Activated T-helper 17 cell treated with anti-CD3 and anti-CD28 coated beads, Interleukin-2, amount 50 U/mL, for 72 hours (primary cell): ENCODE data around the gene KCNA10. TPM values are rescaled to one million over a fixed set of nuclear protein-coding genes. Genes with fewer than 3 reads are reported as not detected.

ENCODE experiments used
- ATAC-seq: fragments of 150-1000 bp; cut with Tn5 transposase; replicated peaks from 2 replicates; pipeline ENCODE4 v1.10.0; 2021; ENCODE audit warnings: mild to moderate bottlenecking, moderate library complexity
- H3K27ac Mint-ChIP-seq: one replicate; pipeline ENCODE4 v1.8.0; 2022; ENCODE audit warnings: mixed read lengths
- H3K27me3 Mint-ChIP-seq: one replicate; pipeline ENCODE4 v1.8.0; 2022; ENCODE audit warnings: mixed read lengths
- H3K36me3 Mint-ChIP-seq: one replicate; pipeline ENCODE4 v1.8.0; 2022; ENCODE audit warnings: low read depth, mild to moderate bottlenecking, mixed read lengths
- H3K4me1 Mint-ChIP-seq: one replicate; pipeline ENCODE4 v1.8.0; 2022; ENCODE audit warnings: mixed read lengths
- H3K4me3 Mint-ChIP-seq: one replicate; pipeline ENCODE4 v1.8.0; 2022; ENCODE audit warnings: mild to moderate bottlenecking, mixed read lengths
- H3K9me3 Mint-ChIP-seq: one replicate; pipeline ENCODE4 v1.8.0; 2022; ENCODE audit warnings: mixed read lengths
- total RNA-seq, 2 donors: library from RNA; stranded (reverse); gene quantifications; one replicate each; pipeline ENCODE4 v1.2.3, GENCODE V29; 2022

KCNA10 gene
- total RNA-seq, 2 donors from 2014 or later: not detected

DNA sequence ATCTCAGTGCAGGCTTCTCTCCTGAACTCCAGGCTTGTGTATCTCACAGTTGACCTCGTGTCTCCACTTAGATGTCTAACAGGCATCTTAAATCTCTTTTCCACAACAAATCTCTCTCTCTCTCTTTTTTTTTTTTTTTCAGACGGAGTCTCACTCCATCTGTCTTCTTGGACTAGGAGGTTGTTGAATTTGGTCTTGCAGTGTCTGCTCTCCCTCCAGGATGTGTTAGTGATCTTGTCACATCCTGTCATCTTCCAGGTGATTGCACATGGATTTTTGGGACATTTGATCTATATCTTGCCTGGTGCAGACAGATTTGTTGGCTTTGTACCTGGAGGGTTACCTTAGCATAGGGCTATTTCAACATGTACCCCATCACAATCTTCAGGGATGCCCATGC, 26.5 kb upstream of the KCNA10 start:
- no peak for ATAC-seq
- no peak overlapping the region for H3K4me3 Mint-ChIP-seq
- H3K9me3 Mint-ChIP-seq: no peaks in the 10 kb centered on the region
- H3K27ac Mint-ChIP-seq: no peak overlapping the region
- no peaks in the 10 kb centered on the region for H3K4me1 Mint-ChIP-seq
- H3K36me3 Mint-ChIP-seq: no peaks in the 10 kb centered on the region
- peaks cover 26% of the 10 kb centered on the region for H3K27me3 Mint-ChIP-seq

DNA sequence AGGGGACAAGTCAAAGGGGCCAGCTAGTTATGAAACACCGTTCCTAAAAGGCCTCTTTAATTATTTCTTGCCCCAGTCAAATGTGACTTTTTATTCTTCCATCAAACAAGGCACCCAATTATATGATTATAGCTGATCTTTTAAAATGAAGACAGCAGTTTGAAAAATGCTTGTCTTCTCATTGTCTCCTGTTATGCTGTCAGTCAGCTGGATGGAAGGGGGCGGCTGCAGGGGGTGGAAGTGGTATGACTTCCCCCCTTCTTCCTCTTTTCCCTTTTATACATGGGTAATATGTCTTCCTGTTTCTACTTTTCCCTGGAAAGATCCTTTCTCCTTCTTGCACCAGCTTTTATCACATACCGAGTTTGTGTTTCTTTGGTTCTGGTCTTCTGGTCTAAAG, 25.8 kb upstream of the KCNA10 start:
- Mint-ChIP-seq H3K4me3 (no peak overlapping the region), H3K4me1 (no peaks in the 10 kb centered on the region), H3K9me3 (no peaks in the 10 kb centered on the region), H3K27me3 (peaks cover 25% of the 10 kb centered on the region), H3K27ac (no peak overlapping the region), H3K36me3 (no peaks in the 10 kb centered on the region)
- no peak for ATAC-seq

DNA sequence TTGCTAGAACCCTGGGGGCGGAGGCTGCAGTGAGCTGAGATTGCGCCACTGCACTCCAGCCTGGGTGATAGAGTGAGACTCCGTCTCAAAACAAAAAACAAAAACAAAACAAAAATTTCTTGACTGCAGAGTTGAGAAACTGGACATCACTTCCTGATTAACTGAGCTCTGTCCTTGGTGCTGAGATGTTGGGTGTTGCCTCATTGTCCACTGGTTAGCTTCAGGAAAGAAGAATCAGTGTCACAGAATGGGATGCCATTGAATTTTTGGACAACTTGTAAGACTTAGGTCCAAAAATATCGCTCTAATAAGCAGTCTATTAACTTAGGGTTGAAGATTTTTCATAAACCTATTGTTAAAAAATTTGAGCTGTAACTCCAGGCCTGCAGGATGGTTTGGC, 23.8 kb upstream of the KCNA10 start:
- no peaks in the 10 kb centered on the region for H3K4me1 Mint-ChIP-seq
- no peak overlapping the region for H3K4me3 Mint-ChIP-seq
- H3K27ac Mint-ChIP-seq: no peak overlapping the region
- H3K27me3 Mint-ChIP-seq: peaks cover 18% of the 10 kb centered on the region
- ATAC-seq: no peak
- H3K36me3 Mint-ChIP-seq: no peaks in the 10 kb centered on the region
- H3K9me3 Mint-ChIP-seq: no peaks in the 10 kb centered on the region

DNA sequence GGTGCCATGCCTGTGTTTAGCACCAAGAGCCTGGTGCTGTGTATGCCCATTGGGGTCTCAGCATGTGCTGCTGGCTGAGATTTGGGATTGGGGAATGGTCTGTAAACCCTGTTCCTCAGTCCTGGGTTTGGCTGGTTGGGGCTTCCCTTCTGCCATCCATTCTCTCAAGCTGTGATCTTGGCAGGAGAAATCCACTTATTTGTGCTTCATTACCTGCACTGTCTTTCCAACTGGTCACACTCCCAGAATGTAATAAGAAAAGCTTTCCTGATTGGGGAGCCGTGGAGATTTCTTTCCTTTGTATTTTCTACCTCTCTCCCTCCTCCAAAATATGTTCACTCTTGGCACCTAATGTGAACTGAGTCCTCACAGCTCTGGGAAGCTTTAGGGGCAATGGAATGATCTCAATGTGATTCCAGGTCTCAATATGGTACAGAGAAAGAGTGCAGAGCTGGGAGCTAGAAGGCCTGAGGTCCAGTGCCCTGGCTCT, 23.0 kb upstream of the KCNA10 start:
- no peak overlapping the region for H3K4me3 Mint-ChIP-seq
- H3K4me1 Mint-ChIP-seq: no peaks in the 10 kb centered on the region
- no peaks in the 10 kb centered on the region for H3K36me3 Mint-ChIP-seq
- no peak overlapping the region for H3K27ac Mint-ChIP-seq
- no peaks in the 10 kb centered on the region for H3K9me3 Mint-ChIP-seq
- no peak for ATAC-seq
- H3K27me3 Mint-ChIP-seq: peaks cover 18% of the 10 kb centered on the region

DNA sequence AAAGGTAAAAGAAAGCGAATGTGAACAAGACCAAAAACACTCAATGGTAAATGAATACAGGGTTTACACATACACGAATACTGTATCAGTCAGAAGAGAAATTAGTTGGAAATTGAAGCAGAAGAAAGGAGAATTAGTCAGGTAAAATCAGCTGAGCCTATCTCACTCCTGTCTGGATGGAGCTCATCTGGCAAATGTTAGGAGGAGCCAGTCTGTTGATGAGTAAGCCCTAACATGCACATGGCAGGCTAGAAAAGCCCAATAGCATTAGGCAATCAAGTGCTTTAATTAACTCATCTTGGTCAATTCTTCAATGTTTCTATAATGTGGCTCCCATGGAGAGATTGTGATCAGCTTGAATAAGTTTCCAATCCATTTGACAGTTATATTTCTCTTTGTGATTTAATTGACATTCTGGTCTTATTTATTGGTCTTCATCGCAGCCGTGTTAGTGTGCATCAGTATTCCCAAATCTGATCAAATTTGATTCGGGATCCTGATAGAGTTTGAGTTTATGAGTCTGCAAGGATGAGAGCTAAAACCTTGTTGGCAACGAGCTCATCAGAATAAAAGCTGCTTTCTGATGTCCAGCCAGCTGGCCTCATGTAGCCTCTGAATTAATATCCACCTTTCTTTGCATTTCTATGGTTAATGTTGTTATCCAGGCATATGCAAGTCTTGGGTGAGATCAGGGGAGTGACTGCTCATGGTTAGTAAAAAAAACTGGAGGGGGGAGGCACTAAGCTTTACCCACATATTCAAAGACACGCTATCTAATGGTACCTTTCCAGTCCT, 22.1 kb upstream of the KCNA10 start:
- Mint-ChIP-seq H3K4me3 (no peak overlapping the region), H3K9me3 (no peaks in the 10 kb centered on the region), H3K36me3 (no peaks in the 10 kb centered on the region), H3K27me3 (peaks cover 12% of the 10 kb centered on the region), H3K4me1 (no peaks in the 10 kb centered on the region), H3K27ac (no peak overlapping the region)
- ATAC-seq: no peak

DNA sequence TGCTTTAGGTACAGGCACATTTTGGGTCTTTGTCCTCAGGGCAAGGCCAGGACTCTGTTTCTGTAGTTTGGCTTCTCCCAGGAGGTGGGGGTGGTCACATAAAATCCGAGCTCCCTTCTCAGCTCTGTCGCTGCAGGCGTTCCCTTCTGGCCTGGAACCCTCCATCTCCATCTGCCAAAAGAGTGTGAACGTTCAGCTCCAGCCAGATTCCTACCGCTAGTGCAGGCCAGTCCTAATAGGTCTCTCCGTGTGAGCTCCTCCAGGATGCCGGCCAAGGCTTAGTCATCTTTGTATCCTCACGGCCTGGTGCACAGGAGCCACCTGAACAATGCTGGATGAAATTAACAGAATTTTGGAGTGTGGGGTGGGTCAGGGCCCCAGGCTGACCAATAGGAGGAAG, 19.9 kb upstream of the KCNA10 start:
- Mint-ChIP-seq H3K27me3 (peaks cover 12% of the 10 kb centered on the region), H3K4me3 (no peak overlapping the region), H3K9me3 (no peaks in the 10 kb centered on the region), H3K36me3 (no peaks in the 10 kb centered on the region), H3K27ac (no peak overlapping the region), H3K4me1 (no peaks in the 10 kb centered on the region)
- ATAC-seq: no peak

DNA sequence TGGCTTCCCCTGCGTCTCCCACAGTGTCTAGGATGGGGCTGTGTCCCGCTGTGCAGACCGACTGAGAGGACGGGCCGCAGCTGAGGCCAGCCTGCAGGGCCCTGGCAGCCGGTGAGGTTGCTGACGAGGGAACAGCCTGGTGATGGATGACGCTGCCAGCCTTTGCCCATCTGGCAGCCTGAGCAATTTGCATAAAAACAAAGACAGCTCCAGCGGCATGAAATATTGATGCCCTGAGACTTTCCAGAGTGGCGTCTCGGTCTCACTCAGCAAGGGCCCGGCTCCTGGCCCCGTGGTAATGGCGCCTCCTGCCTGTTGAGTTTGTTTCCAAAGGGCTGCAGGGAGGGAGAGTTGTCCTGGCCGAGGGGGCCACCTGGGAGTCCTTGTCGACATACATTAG, 19.1 kb upstream of the KCNA10 start:
- H3K36me3 Mint-ChIP-seq: no peaks in the 10 kb centered on the region
- H3K4me1 Mint-ChIP-seq: no peaks in the 10 kb centered on the region
- H3K4me3 Mint-ChIP-seq: no peak overlapping the region
- no peak overlapping the region for H3K27ac Mint-ChIP-seq
- peaks cover 15% of the 10 kb centered on the region for H3K27me3 Mint-ChIP-seq
- ATAC-seq: no peak
- H3K9me3 Mint-ChIP-seq: no peaks in the 10 kb centered on the region

DNA sequence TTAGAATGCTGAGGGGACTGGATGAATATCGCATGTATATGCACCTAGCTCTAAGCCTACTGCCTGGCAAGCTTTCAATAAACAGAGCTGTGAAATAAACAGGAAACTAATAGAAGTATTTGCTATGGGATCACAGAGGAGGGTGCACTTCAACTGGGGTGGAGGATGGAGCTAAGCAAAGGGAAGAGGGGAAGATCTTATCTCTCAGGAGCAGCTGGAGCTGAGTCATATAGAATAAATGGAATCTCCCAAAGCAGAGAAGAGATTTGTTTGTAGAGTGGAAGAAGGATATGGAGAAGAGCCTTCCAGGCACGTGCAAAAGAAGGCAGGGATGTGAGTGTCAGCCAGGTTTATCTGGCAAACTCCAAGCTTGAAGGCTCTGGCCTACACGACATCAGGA, 17.0 kb upstream of the KCNA10 start:
- H3K27ac Mint-ChIP-seq: no peak overlapping the region
- no peaks in the 10 kb centered on the region for H3K9me3 Mint-ChIP-seq
- H3K36me3 Mint-ChIP-seq: no peaks in the 10 kb centered on the region
- H3K4me3 Mint-ChIP-seq: no peak overlapping the region
- no peaks in the 10 kb centered on the region for H3K4me1 Mint-ChIP-seq
- no peak for ATAC-seq
- H3K27me3 Mint-ChIP-seq: peaks cover 15% of the 10 kb centered on the region

DNA sequence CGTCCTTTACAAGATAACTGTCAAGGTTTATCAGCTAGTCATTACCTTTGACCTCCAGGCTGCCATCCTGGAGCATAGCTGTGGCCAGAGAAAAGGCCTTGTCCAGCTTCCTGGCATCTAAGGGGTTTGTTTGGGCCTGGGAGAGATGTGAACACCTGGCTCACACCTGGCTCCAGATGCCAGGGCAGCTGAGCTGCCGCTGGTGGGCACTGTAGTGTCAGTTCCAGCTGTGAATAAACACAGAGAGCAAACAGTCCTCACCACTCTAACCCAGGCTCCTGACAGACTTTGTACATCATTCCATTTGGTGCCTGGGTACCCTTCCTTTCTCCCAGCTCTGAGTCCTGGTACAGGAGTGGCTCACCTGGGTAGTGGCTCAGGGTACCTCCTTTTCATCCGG, 14.3 kb upstream of the KCNA10 start:
- Mint-ChIP-seq H3K27me3 (peaks cover 16% of the 10 kb centered on the region), H3K27ac (no peak overlapping the region), H3K9me3 (no peaks in the 10 kb centered on the region), H3K36me3 (no peaks in the 10 kb centered on the region), H3K4me3 (no peak overlapping the region), H3K4me1 (no peaks in the 10 kb centered on the region)
- ATAC-seq: no peak

DNA sequence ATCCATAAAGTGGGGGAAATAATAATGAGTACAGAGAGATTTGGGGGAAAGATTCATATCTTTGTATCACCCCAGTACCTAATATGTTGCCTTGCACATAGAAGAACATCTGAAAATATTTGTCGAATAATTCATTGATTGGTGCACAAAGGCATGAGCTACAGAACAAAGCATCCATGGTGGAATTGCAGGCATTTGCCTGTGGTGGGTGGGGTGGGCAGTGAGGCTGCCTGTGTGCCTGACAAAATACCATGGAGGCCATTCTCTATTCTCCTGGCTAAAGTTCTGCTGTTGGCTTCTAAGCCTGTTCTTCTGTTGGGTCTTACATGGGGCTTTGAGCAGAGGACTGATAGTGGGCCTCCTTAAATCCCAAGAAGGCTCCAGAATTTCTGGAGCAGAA, 10.0 kb upstream of the KCNA10 start:
- Mint-ChIP-seq H3K27ac (no peak overlapping the region), H3K27me3 (peaks cover 18% of the 10 kb centered on the region), H3K36me3 (no peaks in the 10 kb centered on the region), H3K4me3 (no peak overlapping the region), H3K9me3 (no peaks in the 10 kb centered on the region), H3K4me1 (no peaks in the 10 kb centered on the region)
- no peak for ATAC-seq

DNA sequence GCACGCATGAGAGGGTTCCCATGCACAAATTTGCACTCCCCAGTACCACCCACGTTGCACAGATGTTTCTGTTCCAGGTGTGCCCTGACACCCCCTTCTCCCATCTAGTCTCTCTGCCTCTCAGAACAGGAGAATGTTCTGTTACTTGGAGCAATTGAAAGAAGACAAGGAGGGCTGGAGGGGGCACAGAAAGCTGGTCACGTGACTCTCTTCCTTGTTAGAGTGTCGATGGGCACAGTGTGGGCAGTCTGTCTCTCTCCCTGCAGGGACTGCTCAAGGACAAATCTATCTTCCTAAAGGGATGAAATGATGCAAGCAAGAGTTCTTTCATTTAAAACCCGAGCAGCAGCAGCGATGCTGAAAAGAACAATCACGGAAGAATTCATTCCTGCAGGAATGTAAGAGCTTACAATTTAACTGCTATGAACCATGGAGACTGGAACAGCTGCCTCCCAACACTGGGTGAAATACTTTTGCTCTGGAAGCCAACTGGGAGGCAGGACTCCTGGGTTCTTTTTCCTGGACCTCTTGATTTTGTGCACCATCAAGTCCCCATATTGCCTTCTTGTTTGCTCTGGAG, 7.3 kb upstream of the KCNA10 start:
- Mint-ChIP-seq H3K4me3 (no peak overlapping the region), H3K27ac (no peak overlapping the region), H3K9me3 (no peaks in the 10 kb centered on the region), H3K4me1 (no peaks in the 10 kb centered on the region), H3K27me3 (peaks cover 32% of the 10 kb centered on the region), H3K36me3 (no peaks in the 10 kb centered on the region)
- no peak for ATAC-seq

DNA sequence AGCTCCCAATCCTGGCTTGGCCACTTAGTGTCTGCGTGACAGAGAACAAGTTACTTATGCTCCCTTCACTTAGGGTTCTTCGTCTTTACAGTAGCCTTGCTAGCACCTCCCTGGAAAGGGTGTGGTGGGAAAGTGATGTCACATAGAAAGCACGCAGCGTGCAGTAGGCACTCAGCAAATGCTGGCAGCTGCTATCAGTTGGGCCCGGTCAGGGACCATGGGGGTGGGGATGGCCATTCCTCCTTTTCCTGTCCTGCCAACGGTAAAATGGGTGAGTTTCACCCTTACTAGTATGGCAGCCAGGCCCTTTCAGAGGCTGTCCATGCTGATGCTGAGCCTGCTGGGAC, 6.2 kb upstream of the KCNA10 start:
- peaks cover 33% of the 10 kb centered on the region for H3K27me3 Mint-ChIP-seq
- H3K27ac Mint-ChIP-seq: no peak overlapping the region
- ATAC-seq: no peak

DNA sequence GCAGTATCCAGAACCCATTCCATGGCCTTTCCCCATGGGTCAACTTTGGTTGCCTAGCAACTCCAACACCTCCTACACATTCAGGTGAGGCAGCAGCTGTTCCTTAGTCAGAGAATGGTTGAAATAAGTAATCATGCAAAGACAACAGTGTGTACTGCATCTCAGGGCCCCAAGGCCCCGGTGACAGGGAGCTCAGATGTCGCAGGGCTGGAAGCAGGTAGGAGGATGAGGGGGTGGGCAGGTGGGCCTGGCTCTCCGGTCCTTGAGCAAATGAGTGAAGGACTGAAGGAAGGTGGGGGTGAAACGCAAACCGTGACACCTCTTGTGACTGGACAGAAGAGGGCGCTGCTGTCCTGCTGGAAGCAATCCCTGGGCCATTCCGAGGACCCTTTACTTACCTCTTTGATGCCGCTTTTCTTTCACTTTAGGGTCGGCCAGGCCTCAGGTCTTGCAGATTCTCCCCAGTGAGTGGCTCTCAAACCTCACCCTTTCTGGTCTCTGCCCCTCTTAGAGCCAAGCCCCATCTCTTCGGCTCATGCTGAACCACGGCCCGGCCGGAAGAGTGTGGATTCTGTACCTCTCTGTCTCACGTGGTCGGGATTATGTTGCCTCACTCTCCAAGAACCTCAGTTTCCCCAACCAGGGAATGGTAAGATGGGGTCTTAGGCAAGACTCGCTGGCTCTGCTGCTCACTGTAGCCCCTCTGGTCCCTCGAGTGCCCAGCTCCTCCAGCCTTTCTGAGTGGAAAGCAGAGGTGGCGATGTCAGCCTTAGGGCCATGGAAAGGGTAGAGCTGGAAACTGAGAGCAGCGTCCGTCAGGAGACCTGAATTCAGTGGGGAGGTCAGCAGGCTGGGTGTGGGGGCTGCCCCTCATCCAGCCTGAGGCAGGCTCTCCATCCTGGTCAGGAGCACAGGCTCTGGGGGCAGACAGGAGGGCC, 5.6 kb upstream of the KCNA10 start:
- no peaks in the 10 kb centered on the region for H3K36me3 Mint-ChIP-seq
- no peaks in the 10 kb centered on the region for H3K4me1 Mint-ChIP-seq
- peaks cover 31% of the 10 kb centered on the region for H3K27me3 Mint-ChIP-seq
- H3K27ac Mint-ChIP-seq: no peak overlapping the region
- H3K9me3 Mint-ChIP-seq: no peaks in the 10 kb centered on the region
- peak; percentile 75 for ATAC-seq
- H3K4me3 Mint-ChIP-seq: no peak overlapping the region

More for the DNA sequence above, 6.2 kb upstream of the KCNA10 start:
- H3K9me3 Mint-ChIP-seq: no peaks in the 10 kb centered on the region
- H3K4me1 Mint-ChIP-seq: no peaks in the 10 kb centered on the region
- H3K36me3 Mint-ChIP-seq: no peaks in the 10 kb centered on the region
- no peak overlapping the region for H3K4me3 Mint-ChIP-seq

DNA sequence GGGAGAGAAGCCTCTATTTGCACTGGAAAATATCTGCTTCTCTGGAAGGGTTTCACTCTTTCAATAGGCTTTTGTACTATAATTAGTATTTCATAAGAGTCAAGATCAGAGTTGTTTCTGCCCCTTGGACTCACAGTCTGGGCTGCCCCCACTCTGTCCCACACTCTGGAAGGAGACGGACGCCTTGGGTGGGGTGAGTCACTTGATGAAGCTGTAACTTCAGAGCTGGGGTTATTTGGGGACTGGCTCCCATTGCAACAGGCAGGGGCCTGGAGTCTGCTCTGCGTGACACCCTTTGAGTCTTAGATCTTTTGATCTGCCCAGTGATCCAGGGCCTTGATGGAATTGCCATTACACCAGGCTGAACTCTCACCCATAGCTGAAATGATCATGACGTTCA, 4.0 kb upstream of the KCNA10 start:
- Mint-ChIP-seq H3K9me3 (no peaks in the 10 kb centered on the region), H3K27me3 (peaks cover 27% of the 10 kb centered on the region), H3K36me3 (no peaks in the 10 kb centered on the region), H3K4me3 (no peak overlapping the region), H3K4me1 (no peaks in the 10 kb centered on the region), H3K27ac (no peak overlapping the region)
- ATAC-seq: no peak

DNA sequence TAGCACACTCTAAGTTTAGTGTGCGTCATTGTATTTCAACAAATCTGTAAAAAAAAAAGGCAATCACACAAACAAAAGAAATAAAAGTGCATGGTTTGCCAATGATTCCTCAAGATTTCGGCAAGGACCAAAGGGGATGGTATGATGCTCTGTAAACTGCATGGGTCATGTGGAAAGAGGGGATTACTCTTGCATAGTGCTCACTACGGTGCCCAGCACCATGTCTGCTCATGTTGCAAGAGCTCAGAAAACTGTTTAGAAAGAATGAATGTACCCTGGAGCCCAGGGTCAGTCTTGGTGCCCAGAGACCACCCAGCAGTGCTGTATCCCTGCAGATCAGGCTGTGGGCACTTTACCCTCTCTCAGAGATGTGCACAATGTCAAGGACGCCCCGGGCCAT, 3.6 kb upstream of the KCNA10 start:
- H3K4me3 Mint-ChIP-seq: no peak overlapping the region
- H3K27me3 Mint-ChIP-seq: peaks cover 29% of the 10 kb centered on the region
- H3K9me3 Mint-ChIP-seq: no peaks in the 10 kb centered on the region

More for the DNA sequence above, 3.6 kb upstream of the KCNA10 start:
- H3K36me3 Mint-ChIP-seq: no peaks in the 10 kb centered on the region
- no peak overlapping the region for H3K27ac Mint-ChIP-seq
- H3K4me1 Mint-ChIP-seq: no peaks in the 10 kb centered on the region
- ATAC-seq: no peak
